Measurements from ENCODE around the gene PACRG.

DNA sequence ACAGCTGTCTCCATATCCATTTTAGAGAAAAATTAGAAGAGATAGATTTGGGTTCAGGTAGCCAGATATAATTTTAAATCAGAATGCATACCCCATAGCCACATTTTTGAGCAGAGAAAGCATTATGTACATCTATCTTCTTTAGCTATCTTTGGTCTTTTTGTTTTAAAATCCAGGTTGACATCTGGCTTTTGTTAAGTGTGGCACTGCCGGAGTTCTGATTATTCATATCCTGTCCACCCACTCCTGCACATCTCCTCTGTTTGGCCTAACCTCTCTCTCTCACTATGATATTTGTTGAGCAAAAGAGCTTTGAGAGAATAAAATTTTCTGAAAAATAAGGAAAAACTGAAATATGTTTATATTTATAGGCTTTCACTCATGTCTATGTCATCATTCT, 189.7 kb downstream of the PACRG start:
- TF ChIP-seq, protein P1, sequence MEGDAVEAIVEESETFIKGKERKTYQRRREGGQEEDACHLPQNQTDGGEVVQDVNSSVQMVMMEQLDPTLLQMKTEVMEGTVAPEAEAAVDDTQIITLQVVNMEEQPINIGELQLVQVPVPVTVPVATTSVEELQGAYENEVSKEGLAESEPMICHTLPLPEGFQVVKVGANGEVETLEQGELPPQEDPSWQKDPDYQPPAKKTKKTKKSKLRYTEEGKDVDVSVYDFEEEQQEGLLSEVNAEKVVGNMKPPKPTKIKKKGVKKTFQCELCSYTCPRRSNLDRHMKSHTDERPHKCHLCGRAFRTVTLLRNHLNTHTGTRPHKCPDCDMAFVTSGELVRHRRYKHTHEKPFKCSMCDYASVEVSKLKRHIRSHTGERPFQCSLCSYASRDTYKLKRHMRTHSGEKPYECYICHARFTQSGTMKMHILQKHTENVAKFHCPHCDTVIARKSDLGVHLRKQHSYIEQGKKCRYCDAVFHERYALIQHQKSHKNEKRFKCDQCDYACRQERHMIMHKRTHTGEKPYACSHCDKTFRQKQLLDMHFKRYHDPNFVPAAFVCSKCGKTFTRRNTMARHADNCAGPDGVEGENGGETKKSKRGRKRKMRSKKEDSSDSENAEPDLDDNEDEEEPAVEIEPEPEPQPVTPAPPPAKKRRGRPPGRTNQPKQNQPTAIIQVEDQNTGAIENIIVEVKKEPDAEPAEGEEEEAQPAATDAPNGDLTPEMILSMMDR (IDR thresholded peaks at IDR 0.05), result no peak
- TF ChIP-seq POLR2A (IDR thresholded peaks at IDR 0.05) (no peak), POLR2AphosphoS5 (IDR thresholded peaks at IDR 0.05) (no peak)
